H1 (cell line): Measurements from ENCODE around the gene CEMP1. TPM values are rescaled to one million over a fixed set of nuclear protein-coding genes. Genes with fewer than 3 reads are reported as not detected.

ENCODE experiments used
- CTCF ChIA-PET: fragments of 300-600 bp; sonication (Branson Sonifier 250); formaldehyde crosslinking; loops from one replicate; lab custom pipeline; 2021; ENCODE audit not compliant: partially characterized antibody; lab: Charles Lee
- POLR2A ChIA-PET: fragments of 300-600 bp; sonication (Branson Sonifier 250); formaldehyde crosslinking; loops from one replicate; lab custom pipeline; 2021; ENCODE audit warnings: inconsistent platforms; ENCODE audit not compliant: partially characterized antibody; lab: Charles Lee
- DNase-seq, 2 experiments: peaks; one replicate each; pipeline versions ENCODE4 v3.0.0 to v3.0.0-alpha.2; 2010 to 2022; ENCODE audit warnings: low spot score in 2 of 2, low read depth in 1 of 2, mixed read lengths in 1 of 2
- FAIRE-seq: peaks from 2 replicates; lab custom pipeline; 2011; peaks lifted over from hg19 to GRCh38; lab: Jason Lieb, UNC
- H2AFZ ChIP-seq: 2 replicates; pipeline ENCODE4 v1.8.1; 2012; ENCODE audit warnings: low read length, inconsistent platforms
- H2AK5ac ChIP-seq: 2 replicates; pipeline ENCODE4 v1.6.1; 2013; ENCODE audit warnings: low read depth, low read length
- H2BK120ac ChIP-seq: replicated peaks from 2 replicates; pipeline ENCODE3; 2013; ENCODE audit warnings: low read depth, low read length, inconsistent platforms
- H2BK12ac ChIP-seq: 2 replicates; pipeline ENCODE4 v1.6.1; 2013; ENCODE audit warnings: low read depth, low read length
- H2BK15ac ChIP-seq: 2 replicates; pipeline ENCODE4 v1.6.1; 2013; ENCODE audit warnings: low read length
- H2BK20ac ChIP-seq: 2 replicates; pipeline ENCODE4 v1.6.1; 2013; ENCODE audit warnings: low read length
- H2BK5ac ChIP-seq: 2 replicates; pipeline ENCODE4 v1.6.1; 2013; ENCODE audit warnings: low read depth, low read length
- H3K14ac ChIP-seq: 2 replicates; pipeline ENCODE4 v1.6.1; 2013; ENCODE audit warnings: inconsistent platforms; ENCODE audit not compliant: insufficient read length
- H3K18ac ChIP-seq: 2 replicates; pipeline ENCODE4 v1.6.1; 2013; ENCODE audit warnings: low read length; ENCODE audit errors: extremely low read depth
- H3K23ac ChIP-seq: 2 replicates; pipeline ENCODE4 v1.6.1; 2013; ENCODE audit warnings: inconsistent platforms; ENCODE audit not compliant: insufficient read length
- H3K23me2 ChIP-seq: 2 replicates; pipeline ENCODE4 v1.6.1; 2013; ENCODE audit warnings: low read depth, low read length
- H3K27ac ChIP-seq: 2 replicates; pipeline ENCODE4 v1.6.1; 2011; ENCODE audit warnings: low read depth, low read length, inconsistent platforms
- H3K27me3 ChIP-seq, 4 experiments: replicated peaks in 1 of 4; 1 replicate in 1 of 4; 2 replicates in 3 of 4; pipeline versions ENCODE4 v1.6.1 to v1.8.1; 2011 to 2013; ENCODE audit warnings: low read length in 3 of 4, mild to moderate bottlenecking in 3 of 4, inconsistent platforms in 2 of 4, mixed read lengths in 2 of 4, moderate library complexity in 1 of 4; ENCODE audit not compliant: control insufficient read depth in 3 of 4, insufficient read depth in 3 of 4; ENCODE audit errors: extremely low read depth in 1 of 4
- H3K36me3 ChIP-seq, 4 experiments: 2 replicates each; pipeline versions ENCODE4 v1.6.1 to v1.8.1; 2011 to 2013; ENCODE audit warnings: mild to moderate bottlenecking in 4 of 4, low read length in 3 of 4, moderate library complexity in 2 of 4, control low read depth in 1 of 4, inconsistent platforms in 1 of 4; ENCODE audit not compliant: insufficient read depth in 4 of 4, control insufficient read depth in 2 of 4
- H3K4ac ChIP-seq: replicated peaks from 2 replicates; pipeline ENCODE3; 2013; ENCODE audit warnings: low read length, low read depth, mixed read lengths, inconsistent platforms; ENCODE audit not compliant: insufficient read length
- H3K4me1 ChIP-seq, 4 experiments: replicated peaks in 1 of 4; 1 replicate in 1 of 4; 2 replicates in 3 of 4; pipeline versions ENCODE4 v1.6.1 to v1.8.1; 2011 to 2013; ENCODE audit warnings: low read length in 3 of 4, inconsistent platforms in 2 of 4, mixed read lengths in 1 of 4; ENCODE audit not compliant: insufficient read depth in 4 of 4, control insufficient read depth in 3 of 4
- H3K4me2 ChIP-seq, 2 experiments: 2 replicates each; pipeline versions ENCODE4 v1.6.1 to v1.8.1; 2011 to 2013; ENCODE audit warnings: low read depth in 2 of 2, low read length in 2 of 2, control low read depth in 1 of 2, inconsistent platforms in 1 of 2, mild to moderate bottlenecking in 1 of 2; ENCODE audit not compliant: insufficient read depth in 1 of 2
- H3K4me3 ChIP-seq, 4 experiments: fragments of 200-600, 300-600 bp in 1 of 4; sonication (generic), shearing (Covaris generic), sonication (Bioruptor Twin) in 1 of 4; 2 replicates each; pipeline versions ENCODE4 v1.5.1 to v1.8.1; 2011 to 2016; ENCODE audit warnings: low read length in 4 of 4, low read depth in 3 of 4, control low read depth in 2 of 4, inconsistent platforms in 2 of 4, mild to moderate bottlenecking in 2 of 4, mixed read lengths in 1 of 4, moderate library complexity in 1 of 4; ENCODE audit not compliant: insufficient read depth in 2 of 4; ENCODE audit errors: extremely low read depth in 1 of 4
- H3K56ac ChIP-seq: replicated peaks from 2 replicates; pipeline ENCODE3; 2013; ENCODE audit warnings: low read depth, mild to moderate bottlenecking, mixed read lengths, low read length, inconsistent platforms; ENCODE audit not compliant: insufficient read length
- H3K79me1 ChIP-seq: 2 replicates; pipeline ENCODE4 v1.6.1; 2013; ENCODE audit warnings: low read depth, low read length, control low read depth
- H3K79me2 ChIP-seq, 2 experiments: 2 replicates each; pipeline versions ENCODE4 v1.6.1 to v1.8.1; 2012 to 2013; ENCODE audit warnings: low read length in 2 of 2, mild to moderate bottlenecking in 2 of 2, inconsistent platforms in 1 of 2; ENCODE audit not compliant: insufficient read depth in 2 of 2, control insufficient read depth in 1 of 2
- H3K9ac ChIP-seq, 4 experiments: replicated peaks in 1 of 4; 1 replicate in 1 of 4; 2 replicates in 3 of 4; pipeline versions ENCODE4 v1.6.1 to v1.8.1; 2011 to 2013; ENCODE audit warnings: low read depth in 3 of 4, low read length in 3 of 4, control low read depth in 2 of 4, mild to moderate bottlenecking in 2 of 4, moderate library complexity in 2 of 4, inconsistent platforms in 1 of 4; ENCODE audit errors: extremely low read depth in 1 of 4
- H3K9me3 ChIP-seq, 2 experiments: 2 replicates each; pipeline versions ENCODE4 v1.6.1 to v1.8.1; 2012 to 2013; ENCODE audit warnings: mild to moderate bottlenecking in 2 of 2, moderate library complexity in 2 of 2, control low read depth in 1 of 2, inconsistent platforms in 1 of 2, low read depth in 1 of 2, low read length in 1 of 2, mixed read lengths in 1 of 2; ENCODE audit not compliant: insufficient read depth in 2 of 2
- H4K20me1 ChIP-seq, 2 experiments: replicated peaks in 1 of 2; 2 replicates each; pipeline versions ENCODE3 to v1.8.1; 2011 to 2013; ENCODE audit warnings: inconsistent platforms in 2 of 2, low read length in 2 of 2, mild to moderate bottlenecking in 1 of 2; ENCODE audit not compliant: insufficient read depth in 2 of 2, control insufficient read depth in 1 of 2
- H4K5ac ChIP-seq: 2 replicates; pipeline ENCODE4 v1.6.1; 2013; ENCODE audit warnings: low read length, low read depth, mixed read lengths, inconsistent platforms; ENCODE audit not compliant: insufficient read length
- H4K8ac ChIP-seq: 2 replicates; pipeline ENCODE4 v1.8.0; 2013; ENCODE audit warnings: mild to moderate bottlenecking, moderate library complexity, low read length, inconsistent platforms; ENCODE audit not compliant: insufficient read depth; ENCODE audit errors: extremely low read depth
- H4K91ac ChIP-seq: replicated peaks from 2 replicates; pipeline ENCODE3; 2013; ENCODE audit warnings: low read length, mixed read lengths, inconsistent platforms; ENCODE audit not compliant: insufficient read length
- ASH2L ChIP-seq: fragments of 200-600, 300-600 bp; sonication (generic); IDR thresholded peaks from one replicate; pipeline ENCODE4 v1.7.1; 2017; ENCODE audit warnings: low read length
- BRCA1 ChIP-seq: IDR thresholded peaks from 2 replicates; pipeline ENCODE4 v1.6.1; 2012; ENCODE audit warnings: low read depth, low read length, improper control_type of control experiment
- CBX8 ChIP-seq: fragments of 300-800, 300-1000 bp; sonication (generic); IDR thresholded peaks from 2 replicates; pipeline ENCODE4 v1.7.1; 2016; ENCODE audit warnings: low read depth, low read length, borderline replicate concordance
- CTBP2 ChIP-seq: IDR thresholded peaks from 2 replicates; pipeline ENCODE4 v1.7.0; 2011; ENCODE audit warnings: borderline replicate concordance, mild to moderate bottlenecking, moderate library complexity, mixed read lengths, low read length; ENCODE audit not compliant: insufficient read depth, insufficient read length
- CTCF ChIP-seq, 3 experiments: IDR thresholded peaks; 1 replicate in 2 of 3; 2 replicates in 1 of 3; pipeline versions ENCODE4 v1.5.1 to v1.6.1; 2011; ENCODE audit warnings: low read length in 3 of 3, mild to moderate bottlenecking in 3 of 3, inconsistent platforms in 2 of 3, low read depth in 1 of 3, moderate library complexity in 1 of 3; ENCODE audit not compliant: insufficient read depth in 1 of 3; ENCODE audit errors: control extremely low read depth in 1 of 3
- EP300 ChIP-seq, 2 experiments: IDR thresholded peaks; 1 replicate in 1 of 2; 2 replicates in 1 of 2; pipeline ENCODE4 v1.6.1; 2011 to 2012; ENCODE audit warnings: low read depth in 2 of 2, low read length in 2 of 2, mild to moderate bottlenecking in 2 of 2, borderline replicate concordance in 1 of 2, inconsistent platforms in 1 of 2, moderate library complexity in 1 of 2
- HDAC6 ChIP-seq: IDR thresholded peaks from one replicate; pipeline ENCODE4 v1.7.1; 2012; ENCODE audit warnings: low read depth, mild to moderate bottlenecking, inconsistent platforms, low read length, moderate library complexity
- POU5F1 ChIP-seq: IDR thresholded peaks from 2 replicates; pipeline ENCODE4 v1.6.1; 2011; ENCODE audit warnings: low read depth, mild to moderate bottlenecking, low read length, moderate library complexity
- RBBP5 ChIP-seq: IDR thresholded peaks from 2 replicates; pipeline ENCODE4 v1.7.1; 2012; ENCODE audit warnings: low read depth, mild to moderate bottlenecking, inconsistent platforms, low read length, moderate library complexity, borderline replicate concordance
- WGBS, 2 experiments: shearing (Covaris generic) in 1 of 2; methylation state at CpG; one replicate each; pipeline versions ENCODE4 v1.1.6 to v1.1.7; 2013 to 2015; ENCODE audit warnings: low lambda C conversion rate in 2 of 2, mixed read lengths in 2 of 2, inconsistent platforms in 1 of 2, low coverage in 1 of 2, missing lambda C conversion rate in 1 of 2; ENCODE audit not compliant: insufficient replicate concordance in 2 of 2, insufficient coverage in 1 of 2, insufficient read length in 1 of 2; ENCODE audit errors: extremely low coverage in 1 of 2, missing lambda C conversion rate in 1 of 2; 5-methylcytosine and 5-hydroxymethylcytosine counted together
- polyA plus RNA-seq, 7 experiments: library from polyadenylated mRNA; depleted of rRNA in 3 of 7; stranded (reverse) in 5 of 7; unstranded in 2 of 7; fragments of >200 nt in 5 of 7; fragments of 200-250 nt in 2 of 7; gene quantifications; 1 replicate in 5 of 7; 2 replicates in 1 of 7; 4 replicates in 1 of 7; pipeline versions ENCODE4 v1.2.1 to v1.2.3, GENCODE V29; 2011 to 2013; ENCODE audit warnings: missing spikeins in 2 of 7, mixed read lengths in 2 of 7
- total RNA-seq: library from RNA; stranded (reverse); fragmentation: NEBNext Ultra II Directional; extraction: Animal tissue kit (Norgen Biotek cat#: 25700); gene quantifications from 2 replicates; pipeline ENCODE4 v1.2.1, GENCODE V29; 2021

Gene CEMP1
- total and polyA plus RNA-seq, 2 of the 8 experiments (the other 6 are each of a cell fraction or from before 2014, with no cell fraction given) = not detected

- DNase-seq (no peak), FAIRE-seq (no peak)
- no peak for TF ChIP-seq POU5F1
- no peak for TF ChIP-seq HDAC6
- TF ChIP-seq EP300 (IDR thresholded peaks at IDR 0.05; ENCODE audit: borderline replicate concordance in 1 of 2, low read depth in 2 of 2, low read length in 2 of 2) = no peak
- no peak for TF ChIP-seq BRCA1
- no peak for TF ChIP-seq ASH2L
- no peak for TF ChIP-seq CTCF (IDR thresholded peaks at IDR 0.05; ENCODE audit: control extremely low read depth in 1 of 3, insufficient read depth in 1 of 3, low read depth in 1 of 3, low read length in 3 of 3)
- no peak for TF ChIP-seq CTBP2
- TF ChIP-seq RBBP5 = no peak
- TF ChIP-seq CBX8 = no peak
- no peak overlapping the region for H3K27ac ChIP-seq
- H3K56ac ChIP-seq = no peak overlapping the region
- H3K27me3 ChIP-seq = no peaks in the 10 kb centered on the region
- H4K8ac ChIP-seq = no peak overlapping the region
- H3K9ac ChIP-seq = no peak overlapping the region
- H3K4me1 ChIP-seq = peaks cover 0 to 6% (median 1%) of the 10 kb centered on the region in 4 experiments; a peak in 3 of 7 replicates
- H3K18ac ChIP-seq = no peak overlapping the region
- peaks cover 6 to 12% of the 10 kb centered on the region in 2 experiments for H4K20me1 ChIP-seq
- H3K4me2 ChIP-seq = no peak overlapping the region
- H3K79me1 ChIP-seq = peaks cover 10% of the 10 kb centered on the region
- ChIA-PET CTCF (interaction anchor here (0.8 to 1.7 kb wide), 2 partner anchors 8 to 249 kb away, joined by 3 read pairs; no protein-coding TSS in a partner anchor), POLR2A (interaction anchor here (0.8 to 7.6 kb wide), 5 partner anchors 7 to 13 kb away, joined by 3 to 108 read pairs (median 7); partner anchors contain the start of genes ATP6V0C and CEMP1)
- peaks cover 5% of the 10 kb centered on the region; the same call in 1 of the 2 replicates for H3K23me2 ChIP-seq
- peaks cover 0 to 12% of the 10 kb centered on the region in 2 experiments; a peak in 1 of 4 replicates for H3K79me2 ChIP-seq
- no peak overlapping the region for H3K4me3 ChIP-seq
- H4K91ac ChIP-seq = no peak overlapping the region
- 88% methylated on average over 6 of the region's 6 CpGs; no CpG with 5 or more reads in 1 of the 2 experiments for WGBS, 2 experiments
- H3K23ac ChIP-seq = no peak overlapping the region
- peaks cover 7 to 19% (median 16%) of the 10 kb centered on the region in 4 experiments for H3K36me3 ChIP-seq
- H2AFZ ChIP-seq = no peak overlapping the region
- H2BK5ac ChIP-seq = no peak overlapping the region
- no peak overlapping the region for H2AK5ac ChIP-seq
- H2BK20ac ChIP-seq = no peak overlapping the region
- no peaks in the 10 kb centered on the region for H3K9me3 ChIP-seq
- no peak overlapping the region for H4K5ac ChIP-seq
- no peak overlapping the region for H3K14ac ChIP-seq
- no peak overlapping the region for H3K4ac ChIP-seq
- H2BK12ac ChIP-seq = no peak overlapping the region
- no peak overlapping the region for H2BK120ac ChIP-seq
- H2BK15ac ChIP-seq = no peak overlapping the region
Measured at GRCh38 chr16:2523801-2524231, 7.4 kb downstream of the CEMP1 start.
